ENCODE data around the gene NSL1.
A peak's percentile ranks its signal among the peaks of the same experiment; 100 is the strongest.

The NSL1 gene

GRCh38 chr1:212685429-212685828, 106.1 kb downstream of the NSL1 start:
- DNase-seq (ENCODE audit: low spot score), result peak; percentile 30

GRCh38 chr1:212684521-212685090, 107.0 kb downstream of the NSL1 start:
- DNase-seq (ENCODE audit: low spot score), result peak; percentile 53

- DNase-seq (ENCODE audit: low spot score), result no peak
Measured at GRCh38 chr1:212684076-212684475, 107.5 kb downstream of the NSL1 start.

GRCh38 chr1:212683357-212683722, 108.2 kb downstream of the NSL1 start:
- DNase-seq (ENCODE audit: low spot score), result no peak

GRCh38 chr1:212680680-212681389, 110.7 kb downstream of the NSL1 start:
- no peak for DNase-seq (ENCODE audit: low spot score)

GRCh38 chr1:212678456-212679410, 112.8 kb downstream of the NSL1 start:
- DNase-seq (ENCODE audit: low spot score), result peak; percentile 46

- DNase-seq (ENCODE audit: low spot score), result peak; percentile 30
Measured at GRCh38 chr1:212677573-212677972, 114.0 kb downstream of the NSL1 start.

GRCh38 chr1:212677136-212677535, 114.4 kb downstream of the NSL1 start:
- no peak for DNase-seq (ENCODE audit: low spot score)

Measured in left forelimb (tissue), 1 donor.